Measurements from ENCODE around the gene BECN2.

DNA sequence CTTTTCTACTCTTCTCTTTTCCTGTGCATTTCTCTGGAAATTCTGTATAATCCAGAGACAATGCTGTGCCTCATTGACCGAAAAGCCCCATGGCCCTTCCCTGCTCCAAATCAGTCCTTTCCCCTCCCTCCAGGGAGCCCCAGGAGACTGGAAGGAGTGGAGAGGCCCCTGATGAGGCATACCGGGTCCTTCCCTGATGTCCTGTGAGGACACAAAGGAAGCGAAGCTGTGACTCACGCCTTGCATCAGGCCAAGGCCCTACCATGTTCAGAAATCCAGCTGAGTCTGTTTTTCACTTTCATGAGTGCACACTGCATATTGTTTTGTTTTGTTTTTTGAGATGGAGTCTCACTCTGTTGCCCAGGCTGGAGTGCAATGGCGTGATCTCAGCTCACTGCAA is 38.7 kb upstream of the BECN2 start:
- TF ChIP-seq CTCF (IDR thresholded peaks at IDR 0.05; ENCODE audit: low read depth, low read length) (no peak), EZH2phosphoT487 (IDR thresholded peaks at IDR 0.05; ENCODE audit: low read depth) (no peak)
